Liver (tissue), 9 donors: ENCODE data around the gene MBNL2. TPM values are rescaled to one million over a fixed set of nuclear protein-coding genes. Genes with fewer than 3 reads are reported as not detected.

ENCODE experiments used
- DNase-seq: peaks from one replicate; pipeline ENCODE4 v3.0.0-alpha.2; 2017; ENCODE audit warnings: low spot score
- H3K27ac ChIP-seq, 2 donors: one replicate each; pipeline ENCODE4 v1.7.0; 2013; ENCODE audit warnings: inconsistent platforms in 2 of 2, low read length in 2 of 2, control low read depth in 1 of 2, low read depth in 1 of 2, mild to moderate bottlenecking in 1 of 2
- H3K27me3 ChIP-seq, 4 donors: one replicate each; pipeline versions ENCODE4 v1.6.1 to v1.7.0; 2013; ENCODE audit warnings: low read length in 3 of 4, inconsistent platforms in 1 of 4, mild to moderate bottlenecking in 1 of 4, moderate library complexity in 1 of 4; ENCODE audit not compliant: control insufficient read depth in 4 of 4, insufficient read depth in 4 of 4
- H3K36me3 ChIP-seq, 4 donors: one replicate each; pipeline versions ENCODE4 v1.6.1 to v1.7.0; 2013; ENCODE audit warnings: low read length in 3 of 4, mild to moderate bottlenecking in 3 of 4, low read depth in 1 of 4, moderate library complexity in 1 of 4; ENCODE audit not compliant: control insufficient read depth in 4 of 4, insufficient read depth in 3 of 4
- H3K4me1 ChIP-seq, 4 donors: one replicate each; pipeline versions ENCODE4 v1.6.1 to v1.7.0; 2013; ENCODE audit warnings: low read length in 3 of 4, mild to moderate bottlenecking in 3 of 4, moderate library complexity in 1 of 4; ENCODE audit not compliant: control insufficient read depth in 4 of 4, insufficient read depth in 4 of 4
- H3K4me3 ChIP-seq, 3 donors: one replicate each; pipeline versions ENCODE4 v1.6.1 to v1.7.0; 2013; ENCODE audit warnings: low read length in 3 of 3, control low read depth in 1 of 3, low read depth in 1 of 3, mild to moderate bottlenecking in 1 of 3
- H3K9ac ChIP-seq, 2 donors: one replicate each; pipeline ENCODE4 v1.7.0; 2013; ENCODE audit warnings: low read length in 2 of 2, mild to moderate bottlenecking in 2 of 2, moderate library complexity in 2 of 2, control low read depth in 1 of 2, low read depth in 1 of 2
- H3K9me3 ChIP-seq, 4 donors: one replicate each; pipeline versions ENCODE4 v1.6.1 to v1.7.0; 2013; ENCODE audit warnings: low read length in 3 of 4; ENCODE audit not compliant: control insufficient read depth in 4 of 4
- ATF3 ChIP-seq: IDR thresholded peaks from 2 replicates; pipeline ENCODE4 v1.6.1; 2016; ENCODE audit warnings: antibody characterized with exemption
- CTCF ChIP-seq: fragments of 150-350 bp; IDR thresholded peaks from 2 replicates; pipeline ENCODE4 v1.5.1; 2017; ENCODE audit warnings: improper control_type of control experiment, low read depth, low read length; ENCODE audit not compliant: missing input control
- EGR1 ChIP-seq, 2 donors: IDR thresholded peaks; 2 replicates each; pipeline ENCODE4 v1.6.1; 2016 to 2018; ENCODE audit warnings: antibody characterized with exemption in 2 of 2, low read depth in 2 of 2
- FOXA1 ChIP-seq: IDR thresholded peaks from 2 replicates; pipeline ENCODE4 v1.6.1; 2016; ENCODE audit warnings: antibody characterized with exemption
- FOXA2 ChIP-seq: IDR thresholded peaks from 2 replicates; pipeline ENCODE4 v1.6.1; 2016; ENCODE audit warnings: antibody characterized with exemption
- GABPA ChIP-seq, 2 donors: IDR thresholded peaks in 1 of 2; conservative IDR thresholded peaks in 1 of 2; 2 replicates each; pipeline ENCODE4 v1.6.1; 2016; ENCODE audit warnings: antibody characterized with exemption in 2 of 2, mild to moderate bottlenecking in 1 of 2, moderate library complexity in 1 of 2
- HNF4A ChIP-seq, 2 donors: conservative IDR thresholded peaks; 2 replicates each; pipeline ENCODE4 v1.6.1; 2016; ENCODE audit warnings: antibody characterized with exemption in 2 of 2, mild to moderate bottlenecking in 2 of 2
- HNF4G ChIP-seq: IDR thresholded peaks from 2 replicates; pipeline ENCODE4 v1.6.1; 2016; ENCODE audit warnings: antibody characterized with exemption
- JUND ChIP-seq, 2 donors: IDR thresholded peaks; 2 replicates each; pipeline ENCODE4 v1.6.1; 2016; ENCODE audit warnings: antibody characterized with exemption in 2 of 2
- MAX ChIP-seq: IDR thresholded peaks from 2 replicates; pipeline ENCODE4 v1.6.1; 2016; ENCODE audit warnings: antibody characterized with exemption
- NR2F2 ChIP-seq: IDR thresholded peaks from 2 replicates; pipeline ENCODE4 v1.6.1; 2016; ENCODE audit warnings: antibody characterized with exemption
- RAD21 ChIP-seq, 2 donors: IDR thresholded peaks; 2 replicates each; pipeline ENCODE4 v1.6.1; 2016; ENCODE audit warnings: antibody characterized with exemption in 2 of 2, mild to moderate bottlenecking in 2 of 2
- REST ChIP-seq: IDR thresholded peaks from 2 replicates; pipeline ENCODE4 v1.6.1; 2016; ENCODE audit warnings: antibody characterized with exemption, mild to moderate bottlenecking
- RXRA ChIP-seq, 2 donors: IDR thresholded peaks; 2 replicates each; pipeline ENCODE4 v1.6.1; 2017 to 2018; ENCODE audit warnings: antibody characterized with exemption in 2 of 2, mild to moderate bottlenecking in 1 of 2
- SP1 ChIP-seq: IDR thresholded peaks from 2 replicates; pipeline ENCODE4 v1.6.1; 2018; ENCODE audit warnings: antibody characterized with exemption, mild to moderate bottlenecking
- TAF1 ChIP-seq: conservative IDR thresholded peaks from 2 replicates; pipeline ENCODE4 v1.6.1; 2016; ENCODE audit warnings: antibody characterized with exemption, mild to moderate bottlenecking
- ZBTB33 ChIP-seq: IDR thresholded peaks from 2 replicates; pipeline ENCODE4 v1.6.1; 2016; ENCODE audit warnings: antibody characterized with exemption
- WGBS: extraction: QIAGEN DNeasy Blood & Tissue Kit; methylation state at CpG from one replicate; pipeline ENCODE4 v1.1.7; 2013; 5-methylcytosine and 5-hydroxymethylcytosine counted together
- polyA plus RNA-seq, 2 donors: library from polyadenylated mRNA; stranded (reverse) in 1 of 2; unstranded in 1 of 2; fragments of 200-250 nt in 1 of 2; fragments of >200 nt in 1 of 2; fragmentation: Nextera tagmentation in 1 of 2; extraction: Ambion mirVana in 1 of 2; gene quantifications; one replicate each; pipeline versions ENCODE4 v1.2.1 to v1.2.3, GENCODE V29; 2013 to 2015
- total RNA-seq, 2 donors: library from RNA; depleted of rRNA; stranded (reverse); fragments of >200 nt; gene quantifications; one replicate each; pipeline ENCODE4 v1.2.3, GENCODE V29; 2014
- donor health status: healthy.
- donor health status: healthy.
- donor health status: healthy.
- donor health status: healthy.
- donor health status: healthy.

Gene MBNL2
- total and polyA plus RNA-seq, 4 donors: 16.0 to 49.6 (median 36.8) TPM

GRCh38 chr13:97325738-97326137, 103.6 kb downstream of the MBNL2 start:
- Histone ChIP-seq H3K9me3 (no peaks in the 10 kb centered on the region), H3K36me3 (peaks cover 0 to 7% (median 2%) of the 10 kb centered on the region in 4 donors), H3K4me3 (no peak overlapping the region), H3K27ac (no peak overlapping the region), H3K27me3 (no peaks in the 10 kb centered on the region), H3K4me1 (peaks cover 0 to 3% (median 1%) of the 10 kb centered on the region in 4 donors), H3K9ac (no peak overlapping the region)
- TF ChIP-seq CTCF (no peak), FOXA1 (no peak), MAX (no peak), FOXA2 (no peak), EGR1 (IDR thresholded peaks at IDR 0.05; ENCODE audit: low read depth in 2 of 2) (no peak), ZBTB33 (no peak), RXRA (IDR thresholded peaks at IDR 0.05) (no peak), SP1 (no peak), REST (no peak), TAF1 (no peak), ATF3 (no peak), NR2F2 (no peak), RAD21 (IDR thresholded peaks at IDR 0.05) (no peak), JUND (IDR thresholded peaks at IDR 0.05) (no peak), HNF4A (conservative IDR thresholded peaks at IDR 0.05) (no peak)
- DNase-seq: no peak

- no peaks in the 10 kb centered on the region for H3K9me3 ChIP-seq
- H3K36me3 ChIP-seq: peaks cover 0 to 7% (median 2%) of the 10 kb centered on the region in 4 donors
- H3K27me3 ChIP-seq: no peaks in the 10 kb centered on the region
- 84% methylated on average over 6 of the region's 6 CpGs for WGBS
- no peak overlapping the region for H3K27ac ChIP-seq
- H3K4me1 ChIP-seq: peaks cover 0 to 5% (median under 1%) of the 10 kb centered on the region in 4 donors
- no peak overlapping the region for H3K4me3 ChIP-seq
- H3K9ac ChIP-seq: no peak overlapping the region
- DNase-seq: no peak
- TF ChIP-seq MAX: no peak
- no peak for TF ChIP-seq HNF4A (conservative IDR thresholded peaks at IDR 0.05)
- TF ChIP-seq FOXA2: no peak
- no peak for TF ChIP-seq RAD21 (IDR thresholded peaks at IDR 0.05)
- no peak for TF ChIP-seq HNF4G
- TF ChIP-seq SP1: no peak
- TF ChIP-seq JUND (IDR thresholded peaks at IDR 0.05): no peak
- no peak for TF ChIP-seq GABPA (IDR thresholded peaks at IDR 0.05 in 1 of 2, conservative IDR thresholded peaks at IDR 0.05 in 1 of 2)
- no peak for TF ChIP-seq REST
- TF ChIP-seq ATF3: no peak
- no peak for TF ChIP-seq NR2F2
- TF ChIP-seq RXRA (IDR thresholded peaks at IDR 0.05): no peak
- TF ChIP-seq EGR1 (IDR thresholded peaks at IDR 0.05; ENCODE audit: low read depth in 2 of 2): no peak
- TF ChIP-seq ZBTB33: no peak
These were observed 105.0 kb downstream of the MBNL2 start for GRCh38 chr13:97327086-97327485.
